Measurements from ENCODE around the gene GNG12. TPM values are rescaled to one million over a fixed set of nuclear protein-coding genes. Genes with fewer than 3 reads are reported as not detected.

The GNG12 gene
- total RNA-seq, 8 experiments from 2014 or later: 8.6 to 146 (median 51.7) TPM

Other genes with a start within 250 kb of the GNG12 start
- 100 to 1,000 TPM in 1 of 8 experiments, 10 to 100 TPM in 7; 35.9 to 144 (median 56.1) TPM for gene GADD45A, start 148.3 kb downstream of the GNG12 start, total RNA-seq
- 10 to 100 TPM in 2 of 8 experiments, 1 to 10 TPM in 4, under 1 TPM in 2; 0.47 to 26.2 (median 2.3) TPM for gene DIRAS3, start 217.2 kb upstream of the GNG12 start, total RNA-seq

Data from motor neuron (in vitro differentiated cells).